Astrocyte (in vitro differentiated cells and primary cell): ENCODE data around the gene ARG2.

Experiments
- CTCF ChIP-seq: IDR thresholded peaks from 2 replicates; pipeline ENCODE4 v1.5.1; 2011; ENCODE audit warnings: low read depth, mild to moderate bottlenecking, inconsistent platforms, low read length, moderate library complexity; ENCODE audit not compliant: insufficient read depth
- EZH2 ChIP-seq: IDR thresholded peaks from 2 replicates; pipeline ENCODE4 v1.6.1; 2012; ENCODE audit warnings: mild to moderate bottlenecking, low read length, inconsistent platforms; ENCODE audit not compliant: insufficient read depth

GRCh38 chr14:67697006-67697405, 77.3 kb downstream of the ARG2 start:
- TF ChIP-seq CTCF, result no peak
- TF ChIP-seq EZH2, result no peak
